Measurements from ENCODE around the gene PLN.

Gene PLN

DNA sequence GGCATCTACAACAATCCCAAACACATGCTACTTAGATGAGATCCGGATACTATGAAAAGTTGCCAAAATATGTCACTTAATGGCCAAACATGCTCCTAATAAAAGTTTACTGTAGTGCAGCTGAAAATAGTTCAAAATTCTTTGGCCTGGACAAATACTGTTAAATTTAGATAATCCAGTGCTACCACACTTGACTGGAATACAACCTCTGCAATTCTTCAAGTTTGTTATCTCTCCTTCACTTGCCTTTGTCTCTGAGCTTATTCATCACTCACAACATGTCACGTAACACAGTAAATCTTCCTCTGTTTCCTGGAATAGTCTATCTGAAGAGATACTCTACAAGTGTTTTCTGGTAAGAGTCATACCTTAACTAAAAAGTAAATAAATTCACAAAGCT lies 10.5 kb upstream of the PLN start:
- no peak for DNase-seq (ENCODE audit: low read depth in 2 of 2)

DNA sequence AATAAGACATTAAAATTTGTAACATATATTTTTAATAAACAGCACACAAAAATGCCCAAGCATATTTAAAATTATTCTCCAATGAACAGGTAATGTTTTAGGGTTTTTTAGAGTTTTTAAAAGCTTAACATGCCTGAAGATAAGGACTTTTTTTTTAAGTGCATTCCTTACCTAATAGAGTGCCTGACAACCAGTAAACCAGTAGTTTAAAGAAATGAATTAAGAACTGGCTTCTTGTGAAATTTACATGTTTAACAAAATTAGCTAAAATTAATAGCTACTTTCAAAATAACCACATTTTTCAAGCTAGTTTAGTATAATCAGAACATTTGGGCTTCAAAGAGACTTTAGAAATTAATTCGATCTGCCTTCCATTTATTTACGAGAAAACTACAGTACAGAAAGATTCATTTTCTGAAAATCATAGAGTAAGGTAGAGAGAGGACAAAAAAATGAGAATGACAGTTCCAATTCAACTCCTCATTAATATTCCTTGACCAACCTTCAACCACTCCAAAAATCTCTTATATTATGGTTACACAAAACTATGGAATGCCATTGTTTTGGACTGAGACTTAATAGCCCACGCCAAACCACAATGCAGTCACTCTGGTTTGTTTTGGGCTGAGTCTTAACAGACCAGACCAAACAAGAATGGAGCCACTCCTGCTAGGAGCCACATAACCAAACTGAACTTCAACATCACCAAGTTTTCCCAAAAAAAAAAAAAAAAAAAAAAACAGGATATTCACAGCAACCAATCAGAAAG lies 5.7 kb upstream of the PLN start:
- peak; percentile 42 to 54 for DNase-seq (ENCODE audit: low read depth in 2 of 2)

DNA sequence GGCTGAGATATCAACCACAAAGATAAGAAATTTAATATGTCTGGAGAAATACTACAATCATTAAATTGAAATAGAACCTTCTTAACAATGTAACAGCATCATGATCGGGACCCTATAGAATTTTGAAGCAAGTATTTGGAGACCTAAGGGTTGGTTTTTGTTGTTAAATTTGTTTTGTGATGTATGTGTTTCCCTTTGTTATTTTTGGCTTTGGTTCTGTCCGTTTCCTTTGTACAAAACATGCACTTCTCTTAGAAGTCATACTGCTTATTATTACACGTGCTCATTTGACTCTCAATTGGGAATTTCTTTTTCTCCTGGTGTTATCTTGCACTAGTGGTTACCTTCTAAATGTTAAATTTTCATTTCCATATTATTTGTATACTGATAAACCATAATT lies 4.0 kb upstream of the PLN start:
- no peak for DNase-seq (ENCODE audit: low read depth in 2 of 2)

- DNase-seq (ENCODE audit: low read depth in 2 of 2): no peak
These were observed 1.8 kb upstream of the PLN start for GRCh38 chr6:118546164-118546879.

DNA sequence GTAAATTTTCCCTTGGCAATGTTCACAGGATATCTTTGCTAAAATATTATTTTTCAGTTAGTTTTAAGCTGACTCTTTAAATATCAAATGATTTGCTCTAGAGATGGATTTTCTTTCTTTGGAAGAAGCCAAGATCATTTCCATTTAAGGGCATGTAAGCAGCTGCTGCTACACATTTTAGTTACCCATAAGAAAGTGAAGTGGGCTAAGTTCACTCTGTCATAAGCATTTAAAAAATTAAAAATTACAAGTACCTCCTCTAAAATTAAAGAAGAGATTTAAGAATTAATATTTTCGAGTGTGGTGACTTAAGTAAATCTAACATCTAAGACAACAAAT lies 1.2 kb upstream of the PLN start:
- DNase-seq (ENCODE audit: low read depth in 2 of 2): no peak

DNA sequence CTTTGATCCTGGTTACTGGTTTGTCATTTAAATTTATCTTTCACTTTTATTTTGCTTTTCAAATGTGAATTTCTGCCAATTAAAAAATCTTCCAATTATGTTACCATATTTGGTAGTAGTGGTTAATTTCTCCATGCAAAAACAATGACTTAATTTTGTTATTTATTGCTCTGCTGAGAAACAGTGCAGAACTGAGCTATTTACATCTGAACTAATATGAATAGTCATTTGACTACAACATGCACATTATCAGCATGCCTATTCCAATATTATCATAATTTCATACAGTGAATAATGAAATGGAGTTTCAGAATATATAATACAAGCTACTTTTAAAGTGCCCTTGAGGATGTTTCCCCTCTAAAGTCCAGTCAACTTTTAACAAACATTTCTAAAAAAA lies 517 bp downstream of the PLN start:
- DNase-seq (ENCODE audit: low read depth in 2 of 2): no peak

GRCh38 chr6:118551063-118552053 lies 3.3 kb downstream of the PLN start:
- DNase-seq (ENCODE audit: low read depth in 2 of 2): peak; percentile 33 to 47

- DNase-seq (ENCODE audit: low read depth in 2 of 2): no peak
These were observed 5.0 kb downstream of the PLN start for GRCh38 chr6:118553132-118553531.

GRCh38 chr6:118554698-118555097 lies 6.6 kb downstream of the PLN start:
- DNase-seq (ENCODE audit: low read depth in 2 of 2): no peak

GRCh38 chr6:118558464-118559217 lies 10.5 kb downstream of the PLN start:
- DNase-seq (ENCODE audit: low read depth in 2 of 2): no peak

DNA sequence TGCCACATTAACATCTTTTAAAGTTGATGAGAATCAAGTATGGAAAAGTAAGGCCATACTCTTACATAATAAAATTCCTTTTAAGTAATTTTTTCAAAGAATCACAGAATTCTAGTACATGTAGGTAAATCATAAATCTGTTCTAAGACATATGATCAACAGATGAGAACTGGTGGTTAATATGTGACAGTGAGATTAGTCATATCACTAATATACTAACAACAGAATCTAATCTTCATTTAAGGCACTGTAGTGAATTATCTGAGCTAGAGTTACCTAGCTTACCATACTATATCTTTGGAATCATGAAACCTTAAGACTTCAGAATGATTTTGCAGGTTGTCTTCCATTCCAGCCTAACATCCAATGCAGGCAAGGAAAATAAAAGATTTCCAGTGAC lies 11.6 kb downstream of the PLN start:
- no peak for DNase-seq (ENCODE audit: low read depth in 2 of 2)

DNA sequence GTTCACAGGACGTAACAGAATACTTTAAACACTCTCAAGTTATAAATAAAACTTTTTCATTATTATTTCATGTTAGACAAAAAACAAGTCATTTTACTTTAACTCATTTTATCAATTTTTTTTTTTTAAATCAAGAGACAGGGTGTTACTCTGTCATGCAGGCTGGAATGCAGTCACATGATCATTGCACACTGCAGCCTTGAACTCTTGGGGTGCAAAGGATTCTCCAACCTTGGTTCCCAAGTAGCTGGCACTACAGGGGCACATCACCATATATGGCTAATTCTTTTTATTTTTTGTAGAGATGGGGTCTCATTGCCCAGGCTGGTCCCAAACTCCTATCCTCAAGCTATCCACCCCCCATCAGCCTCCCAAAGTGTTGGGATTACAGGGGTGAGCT lies 14.2 kb downstream of the PLN start:
- no peak for DNase-seq (ENCODE audit: low read depth in 2 of 2)

DNA sequence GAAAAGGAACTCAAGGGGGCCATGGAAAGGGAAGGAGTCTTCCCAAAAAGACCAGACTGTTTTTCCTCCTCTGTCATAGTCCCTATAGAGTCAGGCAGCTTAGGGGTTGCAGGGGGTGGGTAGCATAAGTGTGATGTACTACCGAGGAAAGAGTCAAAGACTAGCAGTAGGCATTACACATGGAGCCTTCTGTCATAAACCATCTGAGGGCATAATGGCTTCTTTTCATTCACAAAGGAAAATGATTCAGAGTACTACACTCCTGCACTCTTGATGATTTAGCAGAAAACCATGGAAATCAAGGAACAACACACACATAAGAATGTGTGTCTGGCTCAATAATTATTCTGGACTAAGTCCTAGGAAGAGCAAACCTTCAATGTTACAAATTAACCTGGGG lies 14.9 kb downstream of the PLN start:
- DNase-seq (ENCODE audit: low read depth in 2 of 2): no peak

- no peak for DNase-seq (ENCODE audit: low read depth in 2 of 2)
These were observed 17.3 kb downstream of the PLN start for GRCh38 chr6:118565311-118565960.

- DNase-seq (ENCODE audit: low read depth in 2 of 2): no peak
These were observed 19.9 kb downstream of the PLN start for GRCh38 chr6:118567974-118568373.

- no peak for DNase-seq (ENCODE audit: low read depth in 2 of 2)
These were observed 21.4 kb downstream of the PLN start for GRCh38 chr6:118569498-118569897.

GRCh38 chr6:118571121-118571520 lies 23.0 kb downstream of the PLN start:
- no peak for DNase-seq (ENCODE audit: low read depth in 2 of 2)

- DNase-seq (ENCODE audit: low read depth in 2 of 2): no peak
These were observed 26.2 kb downstream of the PLN start for GRCh38 chr6:118574051-118574865.

DNA sequence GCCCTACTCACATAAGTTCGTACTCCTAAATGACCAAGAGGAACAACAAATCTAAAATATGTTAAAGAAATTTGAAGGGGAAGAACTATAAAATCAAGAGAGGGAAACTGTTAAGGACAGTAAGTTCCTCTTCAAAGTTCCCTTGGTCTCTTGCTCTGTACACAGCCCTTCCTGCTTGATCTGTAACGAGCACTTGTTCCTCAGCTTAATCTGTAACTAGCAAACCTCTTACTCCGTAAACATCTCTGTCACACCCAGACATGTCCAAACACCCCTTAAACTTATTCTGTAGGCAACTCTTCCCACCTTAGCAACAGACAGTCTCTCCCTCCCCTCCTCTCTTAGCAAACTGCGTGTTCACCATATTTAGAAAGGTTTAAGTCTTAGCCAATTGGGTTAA lies 29.9 kb downstream of the PLN start:
- no peak for DNase-seq (ENCODE audit: low read depth in 2 of 2)

DNA sequence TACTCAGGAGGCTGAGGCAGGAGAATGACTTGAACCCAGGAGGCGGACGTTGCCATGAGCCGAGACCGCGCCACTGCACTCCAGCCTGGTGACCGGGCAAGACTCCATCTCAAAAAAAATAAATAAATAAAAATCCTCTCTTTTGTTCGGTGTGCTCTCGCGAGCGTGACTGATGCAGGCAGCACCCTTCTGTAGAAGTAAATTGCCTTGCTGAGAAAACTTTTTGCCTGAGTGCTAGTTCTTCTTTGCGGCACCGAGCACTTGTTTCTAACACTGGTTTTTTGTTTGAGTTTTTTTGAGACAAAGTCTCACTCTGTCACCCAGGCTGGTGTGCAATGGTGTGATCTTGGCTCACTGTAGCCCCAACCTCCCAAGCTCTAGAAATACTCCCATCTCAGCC lies 30.5 kb downstream of the PLN start:
- DNase-seq (ENCODE audit: low read depth in 2 of 2): no peak

Data from fibroblast of skin of left biceps (primary cell).